HepG2 (cell line): ENCODE measurements around the gene NMRAL1. TPM values are rescaled to one million over a fixed set of nuclear protein-coding genes. Genes with fewer than 3 reads are reported as not detected.

Experiments used
- FOXA1 ChIP-seq, 2 experiments: fragments of 450-650 bp in 1 of 2; sonication (generic) in 1 of 2; formaldehyde crosslinking in 1 of 2; IDR thresholded peaks; 2 replicates each; pipeline versions ENCODE4 v1.4.0 to v1.6.1; 2016 to 2020; ENCODE audit warnings: missing genetic modification reagents in 1 of 2
- GATAD2A ChIP-seq: IDR thresholded peaks from 2 replicates; pipeline ENCODE4 v1.6.1; 2016
- HMG20B ChIP-seq: conservative IDR thresholded peaks from 2 replicates; pipeline ENCODE4 v1.6.1; 2016; ENCODE audit warnings: missing genetic modification reagents, missing compliant biosample characterization
- JDP2 ChIP-seq: sonication (generic); formaldehyde crosslinking; IDR thresholded peaks from 2 replicates; pipeline ENCODE4 v1.8.1; 2022; ENCODE audit warnings: missing genetic modification reagents, borderline replicate concordance
- KLF11 ChIP-seq: IDR thresholded peaks from 2 replicates; pipeline ENCODE4 v1.6.1; 2016; ENCODE audit warnings: missing compliant biosample characterization
- KLF16 ChIP-seq, 2 experiments: sonication (generic) in 1 of 2; formaldehyde crosslinking in 1 of 2; IDR thresholded peaks; 2 replicates each; pipeline versions ENCODE4 v1.6.1 to v1.8.0; 2016 to 2023; ENCODE audit warnings: missing genetic modification reagents in 2 of 2, missing compliant biosample characterization in 1 of 2
- KMT2B ChIP-seq: IDR thresholded peaks from 2 replicates; pipeline ENCODE4 v1.6.1; 2016; ENCODE audit warnings: missing genetic modification reagents, missing compliant biosample characterization
- MIER2 ChIP-seq: IDR thresholded peaks from 2 replicates; pipeline ENCODE4 v1.6.1; 2016; ENCODE audit warnings: missing biosample characterization, missing genetic modification reagents
- MXD4 ChIP-seq: IDR thresholded peaks from 2 replicates; pipeline ENCODE4 v1.6.1; 2016; ENCODE audit warnings: mild to moderate bottlenecking, missing biosample characterization, missing genetic modification reagents
- SOX13 ChIP-seq, 3 experiments: fragments of 450-650 bp in 1 of 3; sonication (generic) in 1 of 3; formaldehyde crosslinking in 1 of 3; IDR thresholded peaks in 2 of 3; conservative IDR thresholded peaks in 1 of 3; 2 replicates each; pipeline versions ENCODE4 v1.5.0 to v1.6.1; 2016 to 2020; ENCODE audit warnings: antibody characterized with exemption in 1 of 3, mild to moderate bottlenecking in 1 of 3, missing compliant biosample characterization in 1 of 3, missing genetic modification reagents in 1 of 3, moderate library complexity in 1 of 3
- SOX5 ChIP-seq: IDR thresholded peaks from 2 replicates; pipeline ENCODE4 v1.6.1; 2016; ENCODE audit warnings: borderline replicate concordance
- U2AF2 ChIP-seq: fragments of 200-400 bp; formaldehyde crosslinking; IDR thresholded peaks from 2 replicates; pipeline ENCODE4 v1.6.1; 2017; ENCODE audit warnings: low read depth, mild to moderate bottlenecking, low read length
- ZFP1 ChIP-seq: IDR thresholded peaks from 2 replicates; pipeline ENCODE4 v1.6.1; 2016
- ZFP41 ChIP-seq: sonication (generic); formaldehyde crosslinking; IDR thresholded peaks from 2 replicates; pipeline ENCODE4 v1.4.0; 2020; ENCODE audit warnings: mild to moderate bottlenecking, missing genetic modification reagents, borderline replicate concordance
- ZFP82 ChIP-seq: sonication (generic); formaldehyde crosslinking; IDR thresholded peaks from 2 replicates; pipeline ENCODE4 v1.5.1; 2020; ENCODE audit warnings: mild to moderate bottlenecking, missing genetic modification reagents, borderline replicate concordance
- ZNF317 ChIP-seq: sonication (generic); formaldehyde crosslinking; IDR thresholded peaks from 2 replicates; pipeline ENCODE4 v1.5.0; 2020; ENCODE audit warnings: mild to moderate bottlenecking, missing genetic modification reagents
- ZNF34 ChIP-seq: sonication (generic); formaldehyde crosslinking; IDR thresholded peaks from 2 replicates; pipeline ENCODE4 v1.4.0; 2020; ENCODE audit warnings: mild to moderate bottlenecking, missing genetic modification reagents, borderline replicate concordance
- ZNF510 ChIP-seq: sonication (generic); formaldehyde crosslinking; IDR thresholded peaks from 2 replicates; pipeline ENCODE4 v1.4.0; 2020; ENCODE audit warnings: low read depth, mild to moderate bottlenecking, missing genetic modification reagents
- ZNF703 ChIP-seq: sonication (generic); formaldehyde crosslinking; IDR thresholded peaks from 2 replicates; pipeline ENCODE4 v1.5.1; 2020; ENCODE audit warnings: missing genetic modification reagents, mild to moderate bottlenecking, moderate library complexity, borderline replicate concordance
- ZNF761 ChIP-seq: sonication (generic); formaldehyde crosslinking; conservative IDR thresholded peaks from 2 replicates; pipeline ENCODE4 v1.4.0; 2020; ENCODE audit warnings: mild to moderate bottlenecking, missing genetic modification reagents
- ZNF782 ChIP-seq: sonication (generic); formaldehyde crosslinking; IDR thresholded peaks from 2 replicates; pipeline ENCODE4 v1.4.0; 2020; ENCODE audit warnings: missing genetic modification reagents, mild to moderate bottlenecking, borderline replicate concordance
- ZSCAN31 ChIP-seq: sonication (generic); formaldehyde crosslinking; IDR thresholded peaks from 2 replicates; pipeline ENCODE4 v1.5.0; 2020; ENCODE audit warnings: low read depth, mild to moderate bottlenecking, missing genetic modification reagents
- polyA plus RNA-seq, 8 experiments: library from polyadenylated mRNA; depleted of rRNA in 3 of 8; stranded (reverse) in 7 of 8; unstranded in 1 of 8; fragments of >200 nt; fragmentation: Illumina TruSeq in 4 of 8; extraction: Trizol in 4 of 8; gene quantifications; 2 replicates each; pipeline versions ENCODE4 v1.2.1 to v1.2.3, GENCODE V29; 2011 to 2016; ENCODE audit warnings: low read depth in 4 of 8, missing spikeins in 1 of 8, mixed read lengths in 1 of 8; ENCODE audit not compliant: insufficient read depth in 1 of 8
- total RNA-seq, 5 experiments: library from RNA; depleted of rRNA; stranded (reverse); fragments of >200 nt; fragmentation: Illumina TruSeq; extraction: Trizol; gene quantifications; 2 replicates each; pipeline ENCODE4 v1.2.3, GENCODE V29; 2016; ENCODE audit warnings: low read depth in 1 of 5
- TF ChIP-seq, protein P1 (sequence below): sonication (generic); formaldehyde crosslinking; IDR thresholded peaks from 2 replicates; pipeline ENCODE4 v1.5.0; 2020; ENCODE audit warnings: missing genetic modification reagents
- TF ChIP-seq, protein P2 (sequence below): sonication (generic); formaldehyde crosslinking; IDR thresholded peaks from 2 replicates; pipeline ENCODE4 v1.9.0; 2021; ENCODE audit warnings: missing genetic modification reagents, borderline replicate concordance
- TF ChIP-seq, protein P3 (sequence below): IDR thresholded peaks from 2 replicates; pipeline ENCODE4 v1.6.1; 2012; ENCODE audit warnings: inconsistent platforms
- TF ChIP-seq, protein P4 (sequence below): sonication (generic); formaldehyde crosslinking; IDR thresholded peaks from 2 replicates; pipeline ENCODE4 v1.4.0; 2020; ENCODE audit warnings: missing genetic modification reagents, borderline replicate concordance

The NMRAL1 gene
- total and polyA plus RNA-seq, 2 of the 13 experiments (the other 11 are each of a cell fraction or from before 2014, with no cell fraction given), result 30.8 to 33.1 TPM

DNA sequence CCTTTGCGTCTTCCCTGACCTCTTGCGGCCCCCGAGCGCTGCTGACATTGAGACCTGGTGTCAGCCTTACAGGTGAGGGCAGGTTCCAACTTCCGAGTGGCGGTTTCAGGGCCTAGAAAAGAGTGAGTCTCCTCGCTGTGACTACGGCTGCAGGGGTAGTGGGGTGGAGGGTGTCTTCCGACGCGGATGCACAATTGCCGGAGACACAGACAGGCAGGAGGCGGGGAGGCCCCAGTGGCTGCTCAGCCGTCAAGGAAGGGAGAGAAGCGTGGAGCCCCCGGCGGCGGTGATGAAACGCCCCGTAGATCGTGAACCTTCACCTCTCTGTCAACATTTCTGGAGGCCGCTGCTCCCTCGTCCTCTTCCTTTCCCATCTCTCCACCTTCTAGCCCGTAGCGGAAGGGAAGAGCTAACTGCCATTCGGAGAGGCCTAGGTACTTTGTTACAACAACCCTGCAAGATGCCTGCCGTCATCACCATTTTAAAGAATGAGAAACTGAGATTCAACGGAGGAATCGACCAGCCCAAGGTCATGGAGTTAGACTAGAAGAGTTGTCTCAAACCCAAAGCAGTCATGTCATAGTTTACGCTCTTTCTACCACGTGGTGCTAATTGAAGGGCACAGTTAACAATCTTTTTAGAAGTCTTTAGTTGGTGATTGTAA, 48.3 kb downstream of the NMRAL1 start (continued):
- TF ChIP-seq MIER2 (CRISPR knock-in tag), result no peak
- TF ChIP-seq SOX5 (CRISPR knock-in tag), result 0 out of 2 replicates have a peak, but pooled peaks have one; percentile 34
- peak; percentile 62 for TF ChIP-seq GATAD2A
- no peak for TF ChIP-seq ZNF782 (CRISPR knock-in tag)
- TF ChIP-seq FOXA1 (IDR thresholded peaks at IDR 0.05), result no peak
- peak; percentile 78 for TF ChIP-seq FOXA1 (CRISPR knock-in tag; IDR thresholded peaks at IDR 0.05)
- TF ChIP-seq SOX13 (IDR thresholded peaks at IDR 0.05), result no peak
- no peak for TF ChIP-seq SOX13 (CRISPR knock-in tag; conservative IDR thresholded peaks at IDR 0.05 in 1 of 2, IDR thresholded peaks at IDR 0.05 in 1 of 2)
- TF ChIP-seq KLF16 (CRISPR knock-in tag; IDR thresholded peaks at IDR 0.05), result 0 out of 4 replicates have a peak, but pooled peaks of 1 of the 2 experiments have one; percentile 49
- TF ChIP-seq ZFP82 (CRISPR knock-in tag), result peak; percentile 27; the same call in 1 of the 2 replicates
- TF ChIP-seq, protein P1, sequence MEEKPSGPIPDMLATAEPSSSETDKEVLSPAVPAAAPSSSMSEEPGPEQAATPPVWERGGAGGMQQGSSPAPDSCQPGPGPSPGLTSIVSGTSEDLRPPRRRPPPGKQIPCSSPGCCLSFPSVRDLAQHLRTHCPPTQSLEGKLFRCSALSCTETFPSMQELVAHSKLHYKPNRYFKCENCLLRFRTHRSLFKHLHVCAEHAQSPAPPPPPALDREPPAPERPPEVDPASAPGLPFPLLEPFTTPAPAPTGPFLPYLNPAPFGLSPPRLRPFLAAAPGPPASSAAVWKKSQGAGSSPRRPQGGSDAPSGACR (CRISPR knock-in tag), result 0 out of 2 replicates have a peak, but pooled peaks have one; percentile 57
- no peak for TF ChIP-seq JDP2 (CRISPR knock-in tag)
- no peak for TF ChIP-seq ZFP41 (CRISPR knock-in tag)
- peak; percentile 82; the same call in 1 of the 2 replicates for TF ChIP-seq ZNF510 (CRISPR knock-in tag)
- TF ChIP-seq ZNF703 (CRISPR knock-in tag), result peak; percentile 69; the same call in 1 of the 2 replicates
- TF ChIP-seq, protein P2, sequence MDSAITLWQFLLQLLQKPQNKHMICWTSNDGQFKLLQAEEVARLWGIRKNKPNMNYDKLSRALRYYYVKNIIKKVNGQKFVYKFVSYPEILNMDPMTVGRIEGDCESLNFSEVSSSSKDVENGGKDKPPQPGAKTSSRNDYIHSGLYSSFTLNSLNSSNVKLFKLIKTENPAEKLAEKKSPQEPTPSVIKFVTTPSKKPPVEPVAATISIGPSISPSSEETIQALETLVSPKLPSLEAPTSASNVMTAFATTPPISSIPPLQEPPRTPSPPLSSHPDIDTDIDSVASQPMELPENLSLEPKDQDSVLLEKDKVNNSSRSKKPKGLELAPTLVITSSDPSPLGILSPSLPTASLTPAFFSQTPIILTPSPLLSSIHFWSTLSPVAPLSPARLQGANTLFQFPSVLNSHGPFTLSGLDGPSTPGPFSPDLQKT (CRISPR knock-in tag), result no peak
- TF ChIP-seq ZNF34 (CRISPR knock-in tag), result 0 out of 2 replicates have a peak, but pooled peaks have one; percentile 31
- no peak for TF ChIP-seq KMT2B
- no peak; the same call in 1 of the 2 replicates for TF ChIP-seq ZSCAN31
- TF ChIP-seq ZNF761 (CRISPR knock-in tag), result peak; percentile 72; the same call in 1 of the 2 replicates
- no peak for TF ChIP-seq ZFP1 (CRISPR knock-in tag)
- no peak; the same call in 1 of the 2 replicates for TF ChIP-seq MXD4 (CRISPR knock-in tag)
- peak; percentile 89; the same call in 1 of the 2 replicates for TF ChIP-seq KLF11 (CRISPR knock-in tag)
- no peak for TF ChIP-seq HMG20B (CRISPR knock-in tag)
- peak; percentile 45; the same call in 1 of the 2 replicates for TF ChIP-seq ZNF317 (CRISPR knock-in tag)
- TF ChIP-seq U2AF2, result no peak
- TF ChIP-seq, protein P3, sequence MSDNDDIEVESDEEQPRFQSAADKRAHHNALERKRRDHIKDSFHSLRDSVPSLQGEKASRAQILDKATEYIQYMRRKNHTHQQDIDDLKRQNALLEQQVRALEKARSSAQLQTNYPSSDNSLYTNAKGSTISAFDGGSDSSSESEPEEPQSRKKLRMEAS, result peak; percentile 61
- TF ChIP-seq, protein P4, sequence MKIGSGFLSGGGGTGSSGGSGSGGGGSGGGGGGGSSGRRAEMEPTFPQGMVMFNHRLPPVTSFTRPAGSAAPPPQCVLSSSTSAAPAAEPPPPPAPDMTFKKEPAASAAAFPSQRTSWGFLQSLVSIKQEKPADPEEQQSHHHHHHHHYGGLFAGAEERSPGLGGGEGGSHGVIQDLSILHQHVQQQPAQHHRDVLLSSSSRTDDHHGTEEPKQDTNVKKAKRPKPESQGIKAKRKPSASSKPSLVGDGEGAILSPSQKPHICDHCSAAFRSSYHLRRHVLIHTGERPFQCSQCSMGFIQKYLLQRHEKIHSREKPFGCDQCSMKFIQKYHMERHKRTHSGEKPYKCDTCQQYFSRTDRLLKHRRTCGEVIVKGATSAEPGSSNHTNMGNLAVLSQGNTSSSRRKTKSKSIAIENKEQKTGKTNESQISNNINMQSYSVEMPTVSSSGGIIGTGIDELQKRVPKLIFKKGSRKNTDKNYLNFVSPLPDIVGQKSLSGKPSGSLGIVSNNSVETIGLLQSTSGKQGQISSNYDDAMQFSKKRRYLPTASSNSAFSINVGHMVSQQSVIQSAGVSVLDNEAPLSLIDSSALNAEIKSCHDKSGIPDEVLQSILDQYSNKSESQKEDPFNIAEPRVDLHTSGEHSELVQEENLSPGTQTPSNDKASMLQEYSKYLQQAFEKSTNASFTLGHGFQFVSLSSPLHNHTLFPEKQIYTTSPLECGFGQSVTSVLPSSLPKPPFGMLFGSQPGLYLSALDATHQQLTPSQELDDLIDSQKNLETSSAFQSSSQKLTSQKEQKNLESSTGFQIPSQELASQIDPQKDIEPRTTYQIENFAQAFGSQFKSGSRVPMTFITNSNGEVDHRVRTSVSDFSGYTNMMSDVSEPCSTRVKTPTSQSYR (CRISPR knock-in tag), result no peak
